Muscle of leg (tissue), 11 donors: ENCODE measurements around the gene MTHFD2. TPM values are rescaled to one million over a fixed set of nuclear protein-coding genes. Genes with fewer than 3 reads are reported as not detected.
"Not testable (repeated sequence)": the region's sequence is repeated elsewhere in the genome, so short reads cannot be mapped to it uniquely, and the experiment has no call there.

Source experiments
- DNase-seq: peaks from one replicate; pipeline ENCODE4 v3.0.0; 2013
- H3K27ac ChIP-seq: one replicate; pipeline ENCODE4 v1.5.1; 2013; ENCODE audit warnings: mild to moderate bottlenecking, low read length, control low read depth
- H3K27me3 ChIP-seq: one replicate; pipeline ENCODE4 v1.6.1; 2013; ENCODE audit warnings: low read length; ENCODE audit not compliant: control insufficient read depth, insufficient read depth
- H3K36me3 ChIP-seq: one replicate; pipeline ENCODE4 v1.6.1; 2013; ENCODE audit warnings: low read length; ENCODE audit not compliant: control insufficient read depth, insufficient read depth
- H3K4me1 ChIP-seq: one replicate; pipeline ENCODE4 v1.6.1; 2013; ENCODE audit warnings: low read length; ENCODE audit not compliant: control insufficient read depth, insufficient read depth
- H3K4me3 ChIP-seq: one replicate; pipeline ENCODE4 v1.5.1; 2013; ENCODE audit warnings: low read length, control low read depth
- H3K9me3 ChIP-seq: replicated peaks from 2 replicates; pipeline ENCODE4 v1.6.1; 2013; ENCODE audit warnings: low read depth, low read length; ENCODE audit not compliant: control insufficient read depth
- WGBS: methylation state at CpG from one replicate; pipeline ENCODE4 v1.1.5; 2013; ENCODE audit warnings: missing lambda C conversion rate; ENCODE audit not compliant: insufficient coverage; 5-methylcytosine and 5-hydroxymethylcytosine counted together
- polyA plus RNA-seq, 8 donors: library from polyadenylated mRNA; unstranded; fragments of 120-200 nt; gene quantifications; one replicate each; pipeline versions ENCODE4 v1.2.1 to v1.2.3, GENCODE V29; 2013; ENCODE audit warnings: inconsistent platforms in 1 of 8, low replicate concordance in 1 of 8; ENCODE audit not compliant: insufficient read length in 8 of 8, insufficient read depth in 1 of 8
- total RNA-seq: library from RNA; stranded (reverse); fragments of 120-200 nt; gene quantifications from one replicate; pipeline ENCODE4 v1.2.4, GENCODE V29; 2013

The MTHFD2 gene
- total and polyA plus RNA-seq, 9 donors: 25.6 to 42.6 (median 31.7) TPM

GRCh38 chr2:74223941-74224770 is 25.7 kb downstream of the MTHFD2 start:
- Histone ChIP-seq H3K27me3 (no peaks in the 10 kb centered on the region), H3K36me3 (peaks cover 2% of the 10 kb centered on the region), H3K4me3 (no peak overlapping the region), H3K27ac (no peak overlapping the region), H3K4me1 (peaks cover 19% of the 10 kb centered on the region), H3K9me3 (no peaks in the 10 kb centered on the region)
- WGBS: 88% methylated on average over 4 of the region's 8 CpGs
- DNase-seq: no peak

GRCh38 chr2:74225698-74226459 is 27.5 kb downstream of the MTHFD2 start:
- Histone ChIP-seq H3K27me3 (no peaks in the 10 kb centered on the region), H3K27ac (no peak overlapping the region), H3K4me3 (no peak overlapping the region), H3K36me3 (peaks cover 2% of the 10 kb centered on the region), H3K4me1 (peaks cover 19% of the 10 kb centered on the region), H3K9me3 (no peaks in the 10 kb centered on the region)
- no peak for DNase-seq
- WGBS: 60% methylated on average over 1 of the region's 4 CpGs

GRCh38 chr2:74226648-74227213 is 28.3 kb downstream of the MTHFD2 start:
- Histone ChIP-seq H3K36me3 (peaks cover 2% of the 10 kb centered on the region), H3K9me3 (no peaks in the 10 kb centered on the region), H3K27me3 (no peaks in the 10 kb centered on the region), H3K4me1 (peaks cover 19% of the 10 kb centered on the region), H3K27ac (no peak overlapping the region), H3K4me3 (no peak overlapping the region)
- DNase-seq: peak; percentile 33
- 82% methylated on average over 17 of the region's 21 CpGs for WGBS

- DNase-seq: no peak
- H3K9me3 ChIP-seq: no peaks in the 10 kb centered on the region
- H3K27ac ChIP-seq: no peak overlapping the region
- peaks cover 16% of the 10 kb centered on the region for H3K4me1 ChIP-seq
- H3K4me3 ChIP-seq: no peak overlapping the region
- no peaks in the 10 kb centered on the region for H3K36me3 ChIP-seq
- 91% methylated on average over 5 of the region's 5 CpGs for WGBS
- H3K27me3 ChIP-seq: no peaks in the 10 kb centered on the region
Measured at GRCh38 chr2:74227646-74228045, 29.2 kb downstream of the MTHFD2 start.

- Histone ChIP-seq H3K4me1 (peaks cover 16% of the 10 kb centered on the region), H3K27me3 (no peaks in the 10 kb centered on the region), H3K36me3 (no peaks in the 10 kb centered on the region), H3K9me3 (no peaks in the 10 kb centered on the region), H3K4me3 (no peak overlapping the region), H3K27ac (no peak overlapping the region)
- no peak for DNase-seq
- 93% methylated on average over 3 of the region's 4 CpGs for WGBS
Measured at GRCh38 chr2:74228772-74229171, 30.4 kb downstream of the MTHFD2 start.

- not testable (repeated sequence) for H3K27me3 ChIP-seq, H3K27ac ChIP-seq, H3K36me3 ChIP-seq, H3K4me3 ChIP-seq, DNase-seq, H3K9me3 ChIP-seq
- WGBS: 88% methylated on average over 3 of the region's 5 CpGs
- peaks cover 16% of the 10 kb centered on the region for H3K4me1 ChIP-seq
Measured at GRCh38 chr2:74229865-74230264, 31.4 kb downstream of the MTHFD2 start.

GRCh38 chr2:74232426-74232825 is 34.0 kb downstream of the MTHFD2 start:
- Histone ChIP-seq H3K4me1 (peaks cover 2% of the 10 kb centered on the region), H3K27me3 (no peaks in the 10 kb centered on the region), H3K9me3 (no peaks in the 10 kb centered on the region), H3K27ac (no peak overlapping the region), H3K36me3 (no peaks in the 10 kb centered on the region), H3K4me3 (no peak overlapping the region)
- no peak for DNase-seq
- WGBS: 87% methylated on average over 6 of the region's 6 CpGs

GRCh38 chr2:74233648-74234047 is 35.2 kb downstream of the MTHFD2 start:
- Histone ChIP-seq H3K9me3 (no peaks in the 10 kb centered on the region), H3K36me3 (no peaks in the 10 kb centered on the region)
- no peak for DNase-seq

GRCh38 chr2:74235041-74235440 is 36.6 kb downstream of the MTHFD2 start:
- no peak overlapping the region for H3K27ac ChIP-seq
- DNase-seq: no peak
- no peak overlapping the region for H3K4me3 ChIP-seq
- no peaks in the 10 kb centered on the region for H3K4me1 ChIP-seq
- H3K36me3 ChIP-seq: no peaks in the 10 kb centered on the region
- no peaks in the 10 kb centered on the region for H3K9me3 ChIP-seq
- WGBS: 97% methylated on average over 3 of the region's 5 CpGs
- no peaks in the 10 kb centered on the region for H3K27me3 ChIP-seq

More at GRCh38 chr2:74233648-74234047, 35.2 kb downstream of the MTHFD2 start:
- no peak overlapping the region for H3K27ac ChIP-seq
- H3K4me1 ChIP-seq: no peaks in the 10 kb centered on the region
- H3K4me3 ChIP-seq: no peak overlapping the region
- no peaks in the 10 kb centered on the region for H3K27me3 ChIP-seq

- no peaks in the 10 kb centered on the region for H3K4me1 ChIP-seq
- no peaks in the 10 kb centered on the region for H3K36me3 ChIP-seq
- no peak overlapping the region for H3K4me3 ChIP-seq
- peak; percentile 33 for DNase-seq
- no peaks in the 10 kb centered on the region for H3K27me3 ChIP-seq
- 93% methylated on average over 2 of the region's 2 CpGs for WGBS
- H3K9me3 ChIP-seq: no peaks in the 10 kb centered on the region
- no peak overlapping the region for H3K27ac ChIP-seq
Measured at GRCh38 chr2:74238879-74239278, 40.5 kb downstream of the MTHFD2 start.
